HG02678 (cell line): ENCODE measurements around the gene ST8SIA1.

Experiments
- ATAC-seq: cut with Tn5 transposase; IDR thresholded peaks from one replicate; pipeline ENCODE4 v1.9.1; 2021; ENCODE audit warnings: mild to moderate bottlenecking, moderate library complexity; ENCODE audit not compliant: unreplicated experiment

ST8SIA1 gene

DNA sequence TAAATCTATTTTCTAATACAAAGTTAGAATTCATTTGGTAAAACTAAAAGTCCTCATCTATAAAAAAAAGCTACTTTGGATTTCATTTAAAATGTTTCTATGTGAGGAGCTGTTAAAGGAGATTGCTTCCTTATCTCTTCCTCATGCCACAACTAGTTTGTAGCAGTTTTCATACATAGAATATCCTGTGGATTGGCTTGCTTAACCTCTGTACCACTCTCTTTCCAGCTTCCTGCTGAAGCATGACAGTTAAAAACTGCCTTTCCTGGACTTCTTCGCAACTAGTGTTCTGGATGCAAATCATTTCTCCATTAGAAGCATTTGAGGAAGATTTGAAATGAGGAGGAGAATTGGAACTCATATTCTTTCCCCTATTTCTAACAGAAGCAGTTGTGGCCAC, 49.6 kb downstream of the ST8SIA1 start:
- ATAC-seq, result no peak

DNA sequence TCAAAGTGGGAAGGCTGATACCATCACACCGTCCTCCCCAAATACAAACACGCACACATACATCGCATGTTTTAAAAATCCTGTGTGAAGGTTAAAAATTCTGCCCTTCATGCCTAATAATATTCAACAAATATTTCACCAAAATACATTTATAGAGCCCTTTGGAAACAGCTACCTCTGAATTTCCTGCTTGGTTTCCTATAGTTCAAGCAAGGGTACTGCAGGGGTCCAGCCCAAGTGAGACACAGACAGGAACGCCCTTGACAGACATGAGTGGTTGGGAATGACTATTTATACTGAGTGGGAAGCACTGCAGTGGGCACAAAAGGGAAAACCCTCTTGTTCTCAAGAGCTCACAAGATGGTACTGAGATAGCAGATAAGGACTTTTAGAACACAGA, 51.0 kb downstream of the ST8SIA1 start:
- ATAC-seq, result no peak

DNA sequence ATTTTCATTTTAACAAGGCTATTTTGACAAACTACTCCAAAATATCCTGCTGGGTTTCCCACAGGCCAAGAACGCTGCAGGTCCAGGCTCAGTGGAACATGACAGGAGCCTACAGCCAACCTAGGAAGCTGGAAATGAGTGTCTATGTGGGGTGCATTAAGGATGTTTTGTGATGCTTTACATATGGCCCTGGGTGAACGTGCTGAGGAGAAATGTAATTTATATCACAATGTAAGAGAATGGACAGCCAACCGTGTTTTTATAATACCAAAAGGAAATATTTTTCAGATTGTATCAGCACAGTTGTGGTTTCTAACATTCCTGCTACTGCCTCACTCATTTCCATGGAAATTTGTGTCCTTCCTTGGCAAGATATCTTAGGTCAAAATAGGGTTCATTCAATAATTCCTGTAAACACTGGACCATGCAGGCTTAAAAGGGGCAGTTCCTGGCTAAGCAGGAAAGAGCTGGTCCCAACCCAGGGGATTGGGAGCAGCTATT, 51.5 kb downstream of the ST8SIA1 start:
- no peak for ATAC-seq

DNA sequence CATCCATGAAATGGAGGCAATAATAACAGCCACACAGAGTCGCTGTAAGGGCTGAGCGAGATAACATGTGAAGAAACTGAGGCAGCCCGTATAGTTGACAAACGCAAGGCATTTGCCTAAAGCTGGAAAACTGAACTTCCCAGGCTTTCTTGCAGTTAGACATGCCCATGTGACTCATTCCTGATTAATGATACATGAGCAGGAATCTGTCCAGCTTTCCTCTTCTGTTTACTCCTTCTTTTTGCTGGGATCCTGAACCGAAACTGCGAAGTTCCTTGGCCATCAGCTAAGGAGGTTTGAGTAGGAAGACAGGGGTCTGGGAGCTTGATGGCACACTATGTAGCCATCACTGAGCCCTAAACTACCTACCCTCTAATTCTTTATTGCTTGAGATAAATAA, 52.2 kb downstream of the ST8SIA1 start:
- no peak for ATAC-seq

DNA sequence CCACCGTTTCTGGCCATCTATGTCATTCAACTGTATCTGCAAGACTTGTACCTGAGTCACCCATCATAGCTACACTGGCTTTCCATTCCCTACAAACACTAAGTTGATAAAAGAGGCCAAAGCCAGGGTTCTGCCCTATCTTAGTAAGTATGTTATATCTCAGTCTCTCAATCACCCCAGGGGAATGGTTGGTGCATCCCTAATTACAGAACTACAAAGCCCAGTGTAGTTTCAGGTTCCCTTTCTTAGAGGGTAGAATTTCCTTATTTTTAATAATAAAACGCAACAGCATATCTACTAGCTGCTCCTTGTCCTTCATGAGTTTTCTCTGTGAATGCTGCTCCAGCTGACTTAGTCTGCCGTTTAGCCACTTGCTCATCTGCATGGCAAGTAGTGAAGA, 57.6 kb downstream of the ST8SIA1 start:
- no peak for ATAC-seq

DNA sequence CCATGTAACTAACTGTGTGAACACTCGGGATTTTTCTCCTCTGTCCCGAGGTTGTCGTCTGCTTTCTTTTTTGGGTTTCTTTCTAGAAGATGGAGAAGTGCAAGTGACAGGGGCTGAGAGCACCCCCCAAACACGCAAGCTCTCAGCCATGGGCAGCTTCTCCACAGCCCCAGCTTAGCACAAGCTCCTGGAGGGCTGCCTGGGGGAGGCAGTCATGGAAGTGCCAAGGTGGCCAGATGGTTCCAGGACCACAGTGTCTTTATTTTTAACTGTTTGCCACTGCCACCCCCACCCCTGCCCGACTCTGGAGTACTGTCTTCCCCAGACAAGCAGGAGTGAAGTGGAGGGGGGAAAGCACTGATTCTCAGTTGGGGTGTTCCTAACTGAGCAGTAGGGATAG, 58.2 kb downstream of the ST8SIA1 start:
- ATAC-seq, result no peak

DNA sequence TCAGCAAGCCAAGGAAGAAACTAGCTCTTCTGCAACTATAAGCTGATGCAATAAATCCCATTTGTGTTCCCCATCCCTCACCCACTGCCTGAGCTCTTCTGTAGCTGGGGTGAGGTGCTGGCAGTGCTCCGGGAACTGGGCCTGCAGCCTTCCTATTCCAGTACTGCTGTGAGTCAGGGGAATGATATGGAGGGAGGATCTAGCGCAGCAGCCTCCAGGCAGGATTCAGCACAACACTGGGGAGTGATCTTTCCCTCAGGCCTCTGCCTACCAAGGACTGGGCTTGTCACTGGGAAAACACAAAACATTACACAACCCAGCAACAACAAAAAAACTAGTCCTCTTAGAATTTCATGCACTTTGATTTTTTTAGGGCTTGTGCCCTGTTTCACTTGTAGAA, 58.7 kb downstream of the ST8SIA1 start:
- no peak for ATAC-seq

DNA sequence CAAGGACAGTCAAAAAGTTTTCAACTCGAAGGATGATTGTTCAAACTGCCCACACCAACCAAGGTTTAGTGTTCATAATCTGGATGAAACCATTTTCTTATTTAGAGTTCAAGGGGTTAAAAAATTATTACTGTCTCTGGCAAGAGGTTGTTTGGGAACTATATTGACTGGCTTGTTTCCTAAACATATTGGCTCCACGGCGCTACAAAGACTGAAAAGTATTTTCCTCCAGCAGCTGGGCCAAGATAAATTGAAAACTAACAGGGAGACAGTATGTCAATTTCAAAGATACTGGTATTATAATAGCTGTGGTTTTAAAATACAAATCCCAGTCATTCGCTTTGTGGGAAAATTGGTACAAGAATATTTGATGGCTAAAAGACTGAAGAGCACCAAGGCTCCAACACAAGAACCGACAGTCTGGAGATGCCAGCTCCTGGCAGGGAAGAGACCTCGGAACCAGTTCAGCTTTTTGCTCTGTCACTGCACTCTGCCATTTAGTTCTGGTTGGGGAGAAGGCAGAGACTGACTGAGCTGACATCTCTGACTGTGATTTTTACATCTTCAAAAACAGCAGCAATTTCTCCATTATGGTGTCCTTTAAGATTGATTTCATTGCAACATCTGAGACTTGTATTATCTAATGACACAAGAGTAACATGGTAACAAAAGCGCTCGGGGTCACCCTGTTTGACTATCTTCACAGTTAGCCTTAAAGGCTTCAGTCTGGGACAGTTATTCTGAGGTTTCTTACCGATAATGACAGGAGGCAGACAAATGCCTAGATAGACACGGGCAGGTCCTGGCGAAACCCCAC, 62.0 kb downstream of the ST8SIA1 start:
- ATAC-seq, result no peak

DNA sequence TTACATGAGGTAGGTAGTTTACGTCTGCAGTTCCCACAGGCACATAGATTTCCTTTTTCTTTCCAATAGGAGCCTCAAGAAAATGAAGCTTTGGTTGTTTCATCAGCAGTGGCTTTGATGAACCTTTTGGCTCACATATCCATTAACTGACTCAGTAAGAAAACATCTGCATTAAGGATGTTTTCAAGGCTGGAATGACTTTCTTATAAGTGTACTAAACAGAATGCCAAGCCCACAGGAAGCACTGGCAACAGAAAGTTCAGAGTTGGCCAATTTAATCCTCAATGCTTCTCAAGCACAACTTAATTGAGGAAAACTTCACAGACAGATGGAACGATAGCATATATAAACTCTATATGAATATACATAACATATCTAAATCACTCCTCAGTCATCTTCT, 63.5 kb downstream of the ST8SIA1 start:
- no peak for ATAC-seq

DNA sequence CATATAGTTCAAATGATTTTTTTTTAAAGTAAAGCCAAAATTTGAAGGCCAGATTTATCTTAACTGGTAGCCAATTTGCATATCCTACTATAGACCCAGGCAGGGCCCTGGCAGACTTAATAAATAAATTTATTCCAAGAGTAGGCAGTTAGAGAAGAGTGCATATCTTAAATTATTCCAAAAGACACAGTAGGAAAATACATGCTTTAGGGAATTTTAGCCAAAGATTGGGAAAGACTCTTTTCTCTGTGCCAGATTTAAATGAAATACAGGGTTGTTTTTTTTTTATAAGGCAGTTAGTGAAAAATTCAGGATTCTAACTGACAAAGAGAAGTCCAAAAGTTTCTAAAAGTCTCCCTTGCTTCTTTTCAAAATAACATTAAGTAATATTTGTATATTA, 65.5 kb downstream of the ST8SIA1 start:
- ATAC-seq, result no peak

DNA sequence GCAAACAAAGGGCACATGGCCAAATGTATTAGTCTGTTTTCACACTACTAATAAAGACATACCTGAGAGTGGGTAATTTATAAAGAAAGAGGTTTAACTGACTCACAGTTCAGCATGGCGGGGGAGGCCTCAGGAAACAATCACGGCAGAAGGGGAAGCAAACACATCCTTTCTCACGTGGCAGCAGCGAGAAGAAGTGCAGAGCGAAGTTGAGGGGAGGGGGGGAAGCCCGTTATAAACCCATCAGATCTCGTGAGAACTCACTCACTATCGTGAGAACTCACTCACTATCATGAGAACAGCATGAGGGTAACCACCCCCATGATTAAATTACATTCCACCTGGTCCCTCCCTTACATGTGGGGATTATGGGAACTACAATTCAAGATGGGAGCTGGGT, 66.1 kb downstream of the ST8SIA1 start:
- no peak for ATAC-seq

DNA sequence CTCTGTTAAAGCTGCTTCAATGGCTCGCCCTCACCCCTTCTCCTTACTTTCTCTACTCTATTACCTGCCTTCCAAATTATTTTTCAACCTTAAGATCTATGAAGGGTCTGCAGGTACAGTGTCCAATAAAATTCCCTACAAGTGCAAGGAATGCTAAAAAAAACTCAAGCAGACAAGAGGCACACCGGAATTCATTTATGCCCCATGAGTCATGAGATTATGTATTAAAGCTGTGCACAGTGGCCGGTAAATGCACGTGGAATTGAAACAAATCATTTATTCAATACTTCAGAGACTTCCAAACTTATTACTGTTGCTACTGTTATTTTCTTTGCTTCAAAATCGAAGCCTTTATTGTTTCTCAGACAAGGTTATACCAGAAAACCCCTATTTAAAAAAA, 68.4 kb downstream of the ST8SIA1 start:
- ATAC-seq, result no peak

DNA sequence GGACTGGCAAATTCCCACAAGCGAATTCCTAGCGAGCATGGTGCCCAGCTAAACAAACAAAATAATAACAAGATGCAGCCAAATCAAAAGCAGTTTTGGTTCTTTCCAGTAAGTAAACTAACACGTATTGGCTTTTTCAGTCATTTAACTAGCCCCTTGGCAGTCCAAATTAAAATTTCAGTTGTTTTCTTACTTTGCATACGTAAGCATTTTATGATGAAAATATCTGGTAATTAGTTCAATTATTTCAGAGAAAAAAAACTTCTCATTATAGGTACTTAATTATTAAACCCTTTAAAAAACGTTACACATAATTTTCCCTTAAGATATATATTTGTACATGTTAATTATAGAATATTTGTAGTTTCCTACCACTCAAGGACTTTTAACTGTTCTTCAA, 70.1 kb downstream of the ST8SIA1 start:
- no peak for ATAC-seq

DNA sequence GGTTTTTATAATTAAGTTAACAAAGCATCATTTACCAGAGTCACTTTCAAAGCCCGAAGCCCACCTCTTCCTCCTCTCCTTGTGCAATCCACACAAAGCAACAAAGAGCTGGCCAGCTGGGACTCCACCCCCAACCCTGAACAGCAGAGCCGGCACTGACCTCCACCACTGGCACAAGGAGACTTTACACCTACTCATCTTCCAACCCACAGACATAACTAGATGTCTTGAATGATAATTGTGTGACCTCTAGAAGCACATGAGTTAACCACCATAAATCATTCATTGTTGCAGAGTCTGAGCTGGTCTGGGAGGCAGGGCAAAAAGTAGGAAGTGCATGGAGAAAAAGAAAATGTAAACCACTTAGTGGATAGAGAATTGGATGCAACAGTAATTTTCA, 72.2 kb downstream of the ST8SIA1 start:
- no peak for ATAC-seq

DNA sequence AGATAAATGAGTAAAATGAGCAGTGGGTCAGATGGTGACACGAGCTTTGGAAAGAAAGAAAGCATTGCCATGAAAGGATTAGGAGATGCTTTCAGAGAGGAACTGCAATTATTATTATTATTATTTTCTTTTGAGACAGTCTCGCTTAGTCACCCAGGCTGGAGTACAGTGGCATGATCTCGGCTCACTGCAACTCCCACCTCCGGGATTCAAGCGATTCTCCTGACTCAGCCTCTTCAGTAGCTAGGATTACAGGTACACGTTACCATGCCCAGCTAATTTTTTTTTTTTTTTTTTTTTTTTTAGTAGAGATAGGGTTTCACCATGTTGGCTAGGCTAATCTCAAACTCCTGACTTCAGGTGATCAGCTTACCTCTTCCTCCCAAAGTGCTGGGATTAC, 77.4 kb downstream of the ST8SIA1 start:
- ATAC-seq, result no peak

DNA sequence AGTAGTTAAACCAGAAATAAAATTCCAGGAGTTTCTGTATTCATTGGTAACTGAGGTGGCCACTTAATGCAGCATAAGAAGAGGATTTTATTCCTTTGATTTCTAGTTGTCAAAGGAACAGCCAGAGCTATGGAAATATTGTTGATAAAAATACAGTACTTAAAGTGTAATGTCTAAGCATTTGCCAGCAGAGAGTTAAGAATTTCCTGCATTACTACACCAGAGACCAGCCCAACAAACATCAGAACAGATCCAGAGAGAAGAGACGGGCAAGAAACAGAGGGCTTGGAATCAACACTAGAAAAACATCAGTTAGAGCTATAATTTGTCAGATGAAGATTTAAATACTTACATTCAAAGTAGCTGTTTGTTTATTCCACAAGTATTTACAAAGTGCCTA, 77.9 kb downstream of the ST8SIA1 start:
- no peak for ATAC-seq

DNA sequence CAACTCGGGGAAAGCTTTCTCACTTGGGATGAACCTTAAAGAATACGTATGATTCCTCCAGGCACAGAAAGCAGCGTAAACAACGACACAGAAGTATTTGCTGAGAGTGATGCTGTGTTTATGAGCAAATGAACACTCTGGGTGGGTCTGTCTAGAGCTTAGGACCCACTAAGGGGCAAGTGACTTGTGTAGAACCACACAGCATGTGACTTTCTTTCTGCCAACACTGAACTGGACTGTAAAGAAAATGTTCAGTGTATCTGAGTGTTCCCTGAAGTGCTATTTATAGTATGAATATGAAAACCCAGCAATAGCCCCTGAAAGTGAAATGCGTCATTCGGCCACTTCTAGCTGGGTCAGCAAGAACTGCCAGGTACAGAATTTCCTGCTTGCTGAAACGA, 78.5 kb downstream of the ST8SIA1 start:
- ATAC-seq, result no peak

DNA sequence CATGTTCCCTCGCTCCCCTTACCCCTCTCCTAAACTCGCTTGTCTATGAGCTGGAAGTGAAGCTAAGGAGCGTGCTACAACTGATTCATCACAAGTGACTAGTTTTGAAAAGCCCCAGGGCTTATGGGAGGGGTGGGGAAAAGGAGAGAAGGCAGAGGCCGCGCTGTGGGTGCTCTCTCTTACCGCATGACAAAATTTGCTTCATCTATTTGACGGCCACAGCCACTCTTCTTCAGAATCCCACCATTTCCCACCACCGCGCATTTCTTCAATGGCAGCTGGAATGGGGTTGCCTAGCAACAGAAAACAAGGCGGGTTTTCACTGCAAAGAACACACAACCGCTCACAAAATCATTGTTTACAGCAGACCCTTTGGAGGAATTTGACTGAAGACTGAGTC, 79.4 kb downstream of the ST8SIA1 start:
- no peak for ATAC-seq

DNA sequence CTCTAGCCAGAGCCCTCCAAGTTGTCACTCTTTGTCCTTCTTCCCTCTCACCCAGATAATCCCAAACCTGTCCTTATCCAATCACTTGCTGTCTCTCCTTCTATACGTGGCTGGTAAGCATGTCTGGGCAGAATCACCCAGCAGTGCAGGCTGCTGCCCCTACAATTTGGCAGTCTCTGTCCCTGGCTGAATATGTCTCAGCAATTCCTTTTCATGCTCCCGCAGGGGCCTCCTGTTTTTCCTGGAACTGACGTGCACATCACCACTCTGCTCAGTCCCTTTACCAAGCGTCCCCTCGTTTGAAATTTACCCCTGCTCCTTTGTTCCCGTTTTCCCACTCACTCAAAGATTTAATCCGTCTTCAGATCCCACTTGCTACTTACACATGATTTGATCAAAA, 80.0 kb downstream of the ST8SIA1 start:
- no peak for ATAC-seq

DNA sequence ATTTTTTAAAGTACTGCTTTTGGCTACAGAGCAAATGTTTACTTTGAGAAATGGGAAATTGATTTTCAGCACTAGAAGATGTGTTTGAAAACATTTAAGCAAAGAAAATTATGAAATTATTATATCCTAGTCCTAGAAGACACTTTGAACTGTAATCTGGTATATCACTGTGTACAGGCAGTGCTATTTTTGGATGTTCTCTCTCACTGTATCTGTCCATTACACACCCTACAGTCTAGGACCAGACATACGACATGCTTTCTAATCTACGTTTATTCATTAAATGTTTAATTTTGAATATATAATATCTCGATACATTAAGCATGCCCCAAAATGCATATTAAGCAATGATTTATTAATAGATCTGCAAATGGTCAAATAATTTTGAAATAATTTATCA, 82.5 kb downstream of the ST8SIA1 start:
- no peak for ATAC-seq

DNA sequence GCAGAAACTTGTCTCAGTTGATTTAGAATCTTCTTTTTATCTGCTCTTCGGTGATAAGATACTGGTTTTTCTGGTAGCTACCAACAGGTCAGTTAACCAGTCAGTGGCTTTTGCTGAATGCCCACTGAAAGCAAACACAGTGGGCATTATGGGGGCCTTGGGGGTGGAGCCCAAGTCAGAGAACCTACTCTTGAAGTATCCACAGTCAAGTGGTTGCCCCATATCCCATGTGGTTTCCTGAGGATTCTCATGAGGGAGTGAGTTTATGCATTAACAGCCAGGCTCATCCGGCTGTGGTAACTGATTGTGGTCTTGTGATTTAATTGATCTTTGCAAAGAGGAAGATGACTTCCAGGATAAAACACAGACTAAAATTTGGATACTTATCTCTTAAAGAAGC, 83.7 kb downstream of the ST8SIA1 start:
- ATAC-seq, result no peak

DNA sequence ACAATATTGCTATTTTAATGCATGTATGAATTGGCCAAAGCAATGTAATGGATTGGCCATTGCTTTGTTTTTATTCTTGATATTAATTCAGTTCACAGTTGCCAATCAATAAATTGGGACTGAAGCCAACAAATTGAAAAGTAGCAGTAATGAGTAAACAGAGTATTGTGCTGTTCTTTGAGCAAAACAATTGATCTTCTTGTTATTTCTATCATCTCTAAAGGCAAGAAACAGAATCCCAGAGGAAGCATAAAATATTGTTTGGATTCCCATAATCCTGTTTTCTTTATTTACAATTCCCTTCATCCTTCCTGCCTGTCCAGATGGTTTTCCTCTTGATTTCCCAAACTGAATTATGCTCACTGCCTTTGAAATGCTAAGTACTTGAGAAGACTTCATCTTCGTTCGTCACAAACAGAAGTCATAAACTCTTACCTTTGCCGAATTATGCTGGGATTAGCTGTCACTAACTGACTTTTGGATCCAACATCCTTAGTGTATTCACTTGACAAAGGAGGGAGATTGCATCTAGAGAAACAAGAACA, 85.9 kb downstream of the ST8SIA1 start:
- no peak for ATAC-seq

DNA sequence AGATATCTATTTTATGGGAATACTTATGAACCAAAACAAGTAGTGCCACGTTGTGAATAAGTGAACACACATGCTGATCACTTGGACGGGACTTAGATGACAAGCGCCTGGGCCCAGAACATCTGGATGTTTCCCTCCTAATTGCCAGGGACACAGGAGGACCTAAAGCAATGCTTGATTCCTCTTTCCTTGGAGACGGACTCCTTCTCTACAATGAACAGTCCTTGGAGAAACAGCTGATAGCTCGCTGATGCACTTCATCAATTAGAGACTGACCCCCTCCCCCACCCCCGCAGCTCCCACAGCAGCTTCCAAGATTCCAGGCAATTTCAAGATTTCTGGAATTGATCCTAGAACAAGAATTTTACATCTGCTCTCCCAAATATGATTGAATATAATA, 86.4 kb downstream of the ST8SIA1 start:
- ATAC-seq, result no peak
